HCT116 (cell line): Measurements from ENCODE around the gene CYB5B. TPM values are rescaled to one million over a fixed set of nuclear protein-coding genes. Genes with fewer than 3 reads are reported as not detected.
A peak's percentile ranks its signal among the peaks of the same experiment; 100 is the strongest.

Source experiments
- ATAC-seq: fragments of 200-7000 bp; cut with Tn5 transposase; 2 replicates; pipeline ENCODE4 v1.9.1; 2020; ENCODE audit warnings: mild to moderate bottlenecking, moderate library complexity
- BruUV-seq: library from RNA; stranded (reverse); fragments of 400-500 nt; replicated peaks from 2 replicates; lab custom pipeline; 2021; lab: Mats Ljungman, UMichigan
- CTCF ChIA-PET: fragments of 300-600 bp; sonication (Branson Sonifier 250); formaldehyde crosslinking; loops from one replicate; lab custom pipeline; 2021; ENCODE audit warnings: antibody characterized with exemption; lab: Charles Lee
- POLR2A ChIA-PET: fragments of 300-600, 350-600 bp; sonication (Branson Sonifier 250); formaldehyde crosslinking; loops from one replicate; lab custom pipeline; 2021; ENCODE audit warnings: antibody characterized with exemption; lab: Charles Lee
- RAD21 ChIA-PET, 2 experiments: fragments of 300-600 bp; sonication (Branson Sonifier 250); formaldehyde crosslinking; loops; one replicate each; lab custom pipeline; 2023; ENCODE audit warnings: low total read pairs in 2 of 2; ENCODE audit not compliant: uncharacterized antibody in 2 of 2, unreplicated experiment in 2 of 2, low non-redundant PET in 1 of 2; lab: Charles Lee
- DNase-seq: peaks from one replicate; pipeline ENCODE4 v3.0.0-alpha.2; 2010; ENCODE audit warnings: low read depth, low spot score
- H2AFZ ChIP-seq: fragments of 200-600 bp; shearing (Covaris generic), sonication (generic); 2 replicates; pipeline ENCODE4 v1.6.1; 2017; ENCODE audit warnings: low read depth, mixed run types, mixed read lengths, antibody characterized with exemption, low read length; ENCODE audit not compliant: poor library complexity, severe bottlenecking
- H3K27ac ChIP-seq: 2 replicates; pipeline ENCODE4 v1.5.1; 2012; ENCODE audit warnings: low read depth, low read length
- H3K27me3 ChIP-seq: fragments of 200-600 bp; sonication (generic); 2 replicates; pipeline ENCODE4 v1.6.1; 2016; ENCODE audit warnings: mixed run types, low read length, mixed read lengths; ENCODE audit not compliant: insufficient read depth
- H3K36me3 ChIP-seq, 2 experiments: fragments of 200-500 bp in 1 of 2; fragments of 200-600 bp in 1 of 2; sonication (Bioruptor generic) in 1 of 2; sonication (generic) in 1 of 2; 2 replicates each; pipeline versions ENCODE4 v1.5.1 to v1.6.1; 2014 to 2016; ENCODE audit warnings: low read length in 2 of 2, inconsistent platforms in 1 of 2, mixed read lengths in 1 of 2, mixed run types in 1 of 2; ENCODE audit not compliant: insufficient read depth in 2 of 2, control insufficient read depth in 1 of 2
- H3K4me1 ChIP-seq, 2 experiments: fragments of 200-600 bp in 1 of 2; sonication (generic) in 1 of 2; 2 replicates each; pipeline versions ENCODE4 v1.5.1 to v1.6.1; 2012 to 2017; ENCODE audit warnings: low read length in 2 of 2, inconsistent platforms in 1 of 2, mild to moderate bottlenecking in 1 of 2, mixed read lengths in 1 of 2, mixed run types in 1 of 2, moderate library complexity in 1 of 2; ENCODE audit not compliant: insufficient read depth in 2 of 2, control insufficient read depth in 1 of 2
- H3K4me2 ChIP-seq: fragments of 200-600 bp; sonication (generic); 2 replicates; pipeline ENCODE4 v1.6.1; 2017; ENCODE audit warnings: mixed run types, low read length, mixed read lengths
- H3K4me3 ChIP-seq, 2 experiments: fragments of 200-600 bp in 1 of 2; sonication (generic) in 1 of 2; replicated peaks in 1 of 2; 2 replicates each; pipeline ENCODE4 v1.5.1; 2011 to 2016; ENCODE audit warnings: low read length in 2 of 2, control low read depth in 1 of 2, low read depth in 1 of 2, mild to moderate bottlenecking in 1 of 2, mixed read lengths in 1 of 2, mixed run types in 1 of 2
- H3K79me2 ChIP-seq: fragments of 200-600 bp; sonication (generic); 2 replicates; pipeline ENCODE4 v1.6.1; 2017; ENCODE audit warnings: mild to moderate bottlenecking, mixed run types, low read length, moderate library complexity, mixed read lengths; ENCODE audit not compliant: insufficient read depth
- H3K9ac ChIP-seq: fragments of 200-600 bp; sonication (generic); 2 replicates; pipeline ENCODE4 v1.6.1; 2016; ENCODE audit warnings: low read length, mixed read lengths
- H3K9me2 ChIP-seq: fragments of 200-600 bp; sonication (generic), shearing (Covaris generic); 2 replicates; pipeline ENCODE4 v1.6.1; 2017; ENCODE audit warnings: mixed run types, mild to moderate bottlenecking, moderate library complexity; ENCODE audit not compliant: insufficient read depth
- H3K9me3 ChIP-seq, 2 experiments: fragments of 200-500 bp in 1 of 2; fragments of 200-600 bp in 1 of 2; sonication (Bioruptor generic) in 1 of 2; sonication (generic) in 1 of 2; 2 replicates each; pipeline ENCODE4 v1.6.1; 2014 to 2017; ENCODE audit warnings: low read length in 2 of 2, mixed read lengths in 2 of 2, inconsistent platforms in 1 of 2, low read depth in 1 of 2, mild to moderate bottlenecking in 1 of 2, mixed run types in 1 of 2, moderate library complexity in 1 of 2; ENCODE audit not compliant: control insufficient read depth in 1 of 2, insufficient read depth in 1 of 2
- H4K20me1 ChIP-seq: fragments of 200-600 bp; sonication (generic), shearing (Covaris generic); 2 replicates; pipeline ENCODE4 v1.6.1; 2017; ENCODE audit warnings: mixed run types, mild to moderate bottlenecking, moderate library complexity; ENCODE audit not compliant: insufficient read depth
- CBX3 ChIP-seq: IDR thresholded peaks from 2 replicates; pipeline ENCODE4 v1.6.1; 2012; ENCODE audit warnings: low read depth
- CEBPB ChIP-seq: IDR thresholded peaks from 2 replicates; pipeline ENCODE4 v1.6.1; 2012; ENCODE audit warnings: low read depth
- EGR1 ChIP-seq: IDR thresholded peaks from 2 replicates; pipeline ENCODE4 v1.6.1; 2012; ENCODE audit warnings: low read depth
- EZH2 ChIP-seq: fragments of 200-600 bp; sonication (generic); IDR thresholded peaks from 2 replicates; pipeline ENCODE4 v1.6.1; 2017; ENCODE audit warnings: antibody characterized with exemption, mixed run types
- EZH2phosphoT487 ChIP-seq: fragments of 200-600 bp; IDR thresholded peaks from 2 replicates; pipeline ENCODE4 v1.6.1; 2018; ENCODE audit warnings: antibody characterized with exemption, borderline replicate concordance
- FOSL1 ChIP-seq: IDR thresholded peaks from 2 replicates; pipeline ENCODE4 v1.6.1; 2012; ENCODE audit warnings: low read depth
- JUND ChIP-seq: IDR thresholded peaks from 2 replicates; pipeline ENCODE4 v1.6.1; 2012
- POLR2A ChIP-seq: IDR thresholded peaks from 2 replicates; pipeline ENCODE4 v1.7.0; 2011; ENCODE audit warnings: borderline replicate concordance; ENCODE audit not compliant: insufficient read depth, insufficient read length; ENCODE audit errors: extremely low read depth
- POLR2AphosphoS5 ChIP-seq: IDR thresholded peaks from 2 replicates; pipeline ENCODE4 v1.6.1; 2011; ENCODE audit warnings: mild to moderate bottlenecking, low read depth, low read length, moderate library complexity
- RAD21 ChIP-seq: IDR thresholded peaks from 2 replicates; pipeline ENCODE4 v1.6.1; 2012; ENCODE audit warnings: low read depth, mild to moderate bottlenecking
- SP1 ChIP-seq: IDR thresholded peaks from 2 replicates; pipeline ENCODE4 v1.6.1; 2012; ENCODE audit warnings: low read depth
- TCF7L2 ChIP-seq: IDR thresholded peaks from 2 replicates; pipeline ENCODE4 v1.7.0; 2011; ENCODE audit warnings: borderline replicate concordance, inconsistent platforms; ENCODE audit not compliant: insufficient read depth, insufficient read length; ENCODE audit errors: extremely low read depth
- YY1 ChIP-seq: IDR thresholded peaks from 2 replicates; pipeline ENCODE4 v1.6.1; 2011; ENCODE audit warnings: low read length, low read depth, moderate library complexity, mild to moderate bottlenecking; ENCODE audit not compliant: insufficient replicate concordance; ENCODE audit errors: extremely low read depth
- ZNF274 ChIP-seq: fragments of 200-500 bp; sonication (Bioruptor generic); IDR thresholded peaks from 2 replicates; pipeline ENCODE4 v1.6.1; 2014; ENCODE audit warnings: mild to moderate bottlenecking, low read depth, low read length, inconsistent platforms
- intact Hi-C: fragments of 100-400 bp; cut with micrococcal nuclease; formaldehyde crosslinking; loops from 2 replicates; pipeline ENCODE4 v1.10.0; 2022
- total RNA-seq: library from RNA; stranded (reverse); gene quantifications from one replicate; pipeline ENCODE4 v1.2.1, GENCODE V29; 2021; ENCODE audit not compliant: unreplicated experiment
- TF ChIP-seq, protein P1 (sequence below): IDR thresholded peaks from 2 replicates; pipeline ENCODE4 v1.6.1; 2012
- TF ChIP-seq, protein P2 (sequence below): IDR thresholded peaks from 2 replicates; pipeline ENCODE4 v1.6.1; 2012; ENCODE audit warnings: low read depth
- TF ChIP-seq, protein P3 (sequence below), 3 experiments: fragments of 200-600 bp in 1 of 3; sonication (generic) in 1 of 3; IDR thresholded peaks in 2 of 3; conservative IDR thresholded peaks in 1 of 3; 2 replicates each; pipeline ENCODE4 v1.5.1; 2012 to 2017; ENCODE audit warnings: low read depth in 2 of 3, low read length in 2 of 3, antibody characterized with exemption in 1 of 3, borderline replicate concordance in 1 of 3, control low read depth in 1 of 3, mild to moderate bottlenecking in 1 of 3, mixed read lengths in 1 of 3, mixed run types in 1 of 3, moderate library complexity in 1 of 3; ENCODE audit not compliant: insufficient read depth in 1 of 3
- TF ChIP-seq, protein P4 (sequence below): IDR thresholded peaks from 2 replicates; pipeline ENCODE4 v1.6.1; 2012

Gene CYB5B
- total RNA-seq, 1 experiment from 2014 or later, result 689 TPM

DNA sequence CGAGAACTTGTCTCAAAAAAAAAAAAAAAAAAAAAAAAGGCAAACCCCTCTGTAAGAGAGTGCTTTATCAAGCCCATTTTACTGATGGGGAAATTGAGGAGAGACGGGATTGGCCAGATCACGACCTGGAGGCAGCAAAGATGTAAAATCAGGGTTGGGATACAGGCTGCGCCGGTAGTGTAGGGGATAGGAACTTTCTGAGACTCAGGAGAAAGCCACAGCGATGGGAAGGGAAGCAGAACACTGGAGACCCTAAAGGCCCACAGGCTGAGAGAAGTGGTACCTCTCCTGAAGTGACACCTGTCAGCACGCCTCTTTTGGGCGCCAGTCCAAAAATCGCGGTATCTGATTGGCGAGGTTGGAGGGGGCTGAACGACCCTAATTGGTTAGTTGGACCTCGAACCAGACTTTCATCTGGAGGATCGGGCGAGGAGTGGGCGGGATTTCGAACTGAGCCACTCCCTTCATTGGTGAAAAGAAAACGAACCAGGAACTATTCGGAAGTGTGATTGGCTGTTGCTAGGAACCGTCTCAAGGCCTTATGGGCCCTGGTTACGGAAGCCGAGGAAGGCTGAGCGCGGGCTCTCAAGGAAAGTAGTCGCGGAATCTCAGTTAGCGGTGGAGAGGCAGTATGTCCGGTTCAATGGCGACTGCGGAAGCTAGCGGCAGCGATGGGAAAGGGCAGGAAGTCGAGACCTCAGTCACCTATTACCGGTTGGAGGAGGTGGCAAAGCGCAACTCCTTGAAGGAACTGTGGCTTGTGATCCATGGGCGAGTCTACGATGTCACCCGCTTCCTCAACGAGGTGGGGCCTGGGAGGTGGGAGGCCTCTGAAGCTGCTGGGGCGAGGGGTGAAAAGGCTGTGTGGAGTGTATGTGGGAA, at the start of gene CYB5B (continued):
- TF ChIP-seq CEBPB (no peak), POLR2AphosphoS5 (peak; percentile 94), FOSL1 (no peak), RAD21 (no peak), CBX3 (peak; percentile 97), EZH2 (no peak), POLR2A (peak; percentile 76), EGR1 (0 out of 2 replicates have a peak, but pooled peaks have one; percentile 43), JUND (no peak)

DNA sequence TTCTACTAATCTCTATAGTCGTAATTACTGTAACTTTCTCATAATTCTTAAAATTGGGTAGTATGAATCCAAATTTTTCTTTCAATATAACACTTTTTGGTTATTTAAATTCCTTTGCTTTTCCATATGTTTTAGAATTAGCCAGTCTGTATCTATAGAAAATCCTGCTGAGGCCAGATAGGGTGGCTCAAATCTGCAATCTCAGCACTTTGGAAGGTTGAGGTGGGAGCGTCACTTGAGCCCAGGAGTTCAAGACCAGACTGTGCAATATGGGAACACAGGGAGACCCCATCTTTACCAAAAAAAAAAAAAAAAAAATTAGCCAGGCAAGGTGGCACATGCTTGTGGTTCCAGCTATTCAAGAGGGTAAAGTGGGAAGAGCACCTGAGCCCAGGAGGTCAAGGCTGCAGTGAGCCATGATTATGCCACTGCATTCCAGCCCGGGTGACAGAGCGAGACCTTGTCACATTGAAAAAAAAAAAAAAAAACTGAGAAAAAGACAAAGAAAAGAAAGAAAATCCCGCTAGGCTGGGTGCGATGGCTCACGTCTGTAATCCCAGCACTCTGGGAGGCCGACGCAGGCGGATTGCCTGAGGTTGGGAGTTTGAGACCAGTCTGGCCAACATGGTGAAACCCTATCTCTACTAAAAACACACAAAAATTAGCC, 47.9 kb upstream of the CYB5B start:
- DNase-seq (no peak), ATAC-seq (no peak)
- Histone ChIP-seq H3K36me3 (peaks cover 55 to 58% of the 10 kb centered on the region in 2 experiments; a peak in 3 of 4 replicates), H3K4me1 (no peaks in the 10 kb centered on the region), H3K4me2 (no peak overlapping the region), H3K4me3 (no peak overlapping the region), H3K27me3 (no peaks in the 10 kb centered on the region), H3K9me2 (no peaks in the 10 kb centered on the region), H3K79me2 (peaks cover 91% of the 10 kb centered on the region), H3K9me3 (no peaks in the 10 kb centered on the region), H3K27ac (no peak overlapping the region), H2AFZ (no peak overlapping the region), H4K20me1 (peaks cover 9% of the 10 kb centered on the region; the same call in 1 of the 2 replicates), H3K9ac (no peak overlapping the region)
- no TSS peak for BruUV-seq
- ChIA-PET POLR2A (no interaction called here), CTCF (no interaction called here), RAD21 (no interaction called here)
- intact Hi-C loops, result no loop called here
- TF ChIP-seq SP1 (no peak), EZH2phosphoT487 (no peak), RAD21 (no peak), TCF7L2 (no peak), EZH2 (no peak), ZNF274 (no peak), POLR2AphosphoS5 (no peak), CBX3 (no peak), YY1 (no peak), FOSL1 (no peak)
- TF ChIP-seq, protein P1, sequence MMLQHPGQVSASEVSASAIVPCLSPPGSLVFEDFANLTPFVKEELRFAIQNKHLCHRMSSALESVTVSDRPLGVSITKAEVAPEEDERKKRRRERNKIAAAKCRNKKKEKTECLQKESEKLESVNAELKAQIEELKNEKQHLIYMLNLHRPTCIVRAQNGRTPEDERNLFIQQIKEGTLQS, result no peak
- TF ChIP-seq, protein P2, sequence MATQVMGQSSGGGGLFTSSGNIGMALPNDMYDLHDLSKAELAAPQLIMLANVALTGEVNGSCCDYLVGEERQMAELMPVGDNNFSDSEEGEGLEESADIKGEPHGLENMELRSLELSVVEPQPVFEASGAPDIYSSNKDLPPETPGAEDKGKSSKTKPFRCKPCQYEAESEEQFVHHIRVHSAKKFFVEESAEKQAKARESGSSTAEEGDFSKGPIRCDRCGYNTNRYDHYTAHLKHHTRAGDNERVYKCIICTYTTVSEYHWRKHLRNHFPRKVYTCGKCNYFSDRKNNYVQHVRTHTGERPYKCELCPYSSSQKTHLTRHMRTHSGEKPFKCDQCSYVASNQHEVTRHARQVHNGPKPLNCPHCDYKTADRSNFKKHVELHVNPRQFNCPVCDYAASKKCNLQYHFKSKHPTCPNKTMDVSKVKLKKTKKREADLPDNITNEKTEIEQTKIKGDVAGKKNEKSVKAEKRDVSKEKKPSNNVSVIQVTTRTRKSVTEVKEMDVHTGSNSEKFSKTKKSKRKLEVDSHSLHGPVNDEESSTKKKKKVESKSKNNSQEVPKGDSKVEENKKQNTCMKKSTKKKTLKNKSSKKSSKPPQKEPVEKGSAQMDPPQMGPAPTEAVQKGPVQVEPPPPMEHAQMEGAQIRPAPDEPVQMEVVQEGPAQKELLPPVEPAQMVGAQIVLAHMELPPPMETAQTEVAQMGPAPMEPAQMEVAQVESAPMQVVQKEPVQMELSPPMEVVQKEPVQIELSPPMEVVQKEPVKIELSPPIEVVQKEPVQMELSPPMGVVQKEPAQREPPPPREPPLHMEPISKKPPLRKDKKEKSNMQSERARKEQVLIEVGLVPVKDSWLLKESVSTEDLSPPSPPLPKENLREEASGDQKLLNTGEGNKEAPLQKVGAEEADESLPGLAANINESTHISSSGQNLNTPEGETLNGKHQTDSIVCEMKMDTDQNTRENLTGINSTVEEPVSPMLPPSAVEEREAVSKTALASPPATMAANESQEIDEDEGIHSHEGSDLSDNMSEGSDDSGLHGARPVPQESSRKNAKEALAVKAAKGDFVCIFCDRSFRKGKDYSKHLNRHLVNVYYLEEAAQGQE, result no peak
- TF ChIP-seq, protein P3, sequence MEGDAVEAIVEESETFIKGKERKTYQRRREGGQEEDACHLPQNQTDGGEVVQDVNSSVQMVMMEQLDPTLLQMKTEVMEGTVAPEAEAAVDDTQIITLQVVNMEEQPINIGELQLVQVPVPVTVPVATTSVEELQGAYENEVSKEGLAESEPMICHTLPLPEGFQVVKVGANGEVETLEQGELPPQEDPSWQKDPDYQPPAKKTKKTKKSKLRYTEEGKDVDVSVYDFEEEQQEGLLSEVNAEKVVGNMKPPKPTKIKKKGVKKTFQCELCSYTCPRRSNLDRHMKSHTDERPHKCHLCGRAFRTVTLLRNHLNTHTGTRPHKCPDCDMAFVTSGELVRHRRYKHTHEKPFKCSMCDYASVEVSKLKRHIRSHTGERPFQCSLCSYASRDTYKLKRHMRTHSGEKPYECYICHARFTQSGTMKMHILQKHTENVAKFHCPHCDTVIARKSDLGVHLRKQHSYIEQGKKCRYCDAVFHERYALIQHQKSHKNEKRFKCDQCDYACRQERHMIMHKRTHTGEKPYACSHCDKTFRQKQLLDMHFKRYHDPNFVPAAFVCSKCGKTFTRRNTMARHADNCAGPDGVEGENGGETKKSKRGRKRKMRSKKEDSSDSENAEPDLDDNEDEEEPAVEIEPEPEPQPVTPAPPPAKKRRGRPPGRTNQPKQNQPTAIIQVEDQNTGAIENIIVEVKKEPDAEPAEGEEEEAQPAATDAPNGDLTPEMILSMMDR (IDR thresholded peaks at IDR 0.05 in 2 of 3, conservative IDR thresholded peaks at IDR 0.05 in 1 of 3; ENCODE audit: borderline replicate concordance in 1 of 3, insufficient read depth in 1 of 3, low read depth in 2 of 3, low read length in 2 of 3), result no peak
- TF ChIP-seq, protein P4, sequence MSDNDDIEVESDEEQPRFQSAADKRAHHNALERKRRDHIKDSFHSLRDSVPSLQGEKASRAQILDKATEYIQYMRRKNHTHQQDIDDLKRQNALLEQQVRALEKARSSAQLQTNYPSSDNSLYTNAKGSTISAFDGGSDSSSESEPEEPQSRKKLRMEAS, result no peak
